HG02763 (cell line): ENCODE data around the gene AKIRIN1.
"Not testable (repeated sequence)": the region's sequence is repeated elsewhere in the genome, so short reads cannot be mapped to it uniquely, and the experiment has no call there.

Source experiments
- ATAC-seq: cut with Tn5 transposase; IDR thresholded peaks from one replicate; pipeline ENCODE4 v1.9.1; 2021; ENCODE audit warnings: mild to moderate bottlenecking, moderate library complexity; ENCODE audit not compliant: unreplicated experiment

The AKIRIN1 gene

DNA sequence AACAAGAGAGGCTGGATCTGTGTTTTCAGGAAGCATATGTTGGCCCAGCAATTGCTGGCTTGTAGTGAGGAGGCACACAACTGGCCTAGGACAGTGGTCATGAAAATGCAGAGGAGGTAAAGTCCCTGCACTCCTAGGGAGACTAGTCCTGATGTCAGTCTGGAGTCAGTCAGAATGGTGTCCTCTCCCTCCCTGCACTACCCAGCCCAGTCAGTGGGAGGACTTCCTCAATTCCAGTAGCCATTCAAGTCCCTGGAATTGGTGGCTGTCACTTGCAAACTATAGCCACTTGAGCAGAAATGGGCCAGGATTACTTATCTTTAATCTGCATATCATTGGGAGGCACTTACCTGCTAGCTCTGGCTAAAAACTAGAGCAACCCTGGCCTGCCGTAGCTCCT, 53.7 kb downstream of the AKIRIN1 start:
- no peak for ATAC-seq

DNA sequence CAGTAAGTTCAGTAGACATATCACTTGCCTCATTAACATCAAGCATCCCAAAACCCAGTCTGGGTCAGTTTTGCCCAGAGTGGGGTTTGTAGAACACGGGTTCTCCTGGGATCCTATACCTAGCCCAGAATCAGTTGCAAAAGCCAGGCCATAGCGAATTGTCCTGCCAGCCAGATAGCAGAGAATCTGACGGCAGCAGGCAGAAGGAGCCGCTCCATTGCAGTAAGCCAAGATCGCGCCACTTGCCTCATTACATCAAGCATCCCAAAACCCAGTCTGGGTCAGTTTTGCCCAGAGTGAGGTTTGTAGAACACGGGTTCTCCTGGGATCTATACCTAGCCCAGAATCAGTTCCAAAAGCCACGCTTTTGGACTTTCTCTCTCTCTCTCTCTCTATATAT, 54.2 kb downstream of the AKIRIN1 start:
- ATAC-seq: no peak

DNA sequence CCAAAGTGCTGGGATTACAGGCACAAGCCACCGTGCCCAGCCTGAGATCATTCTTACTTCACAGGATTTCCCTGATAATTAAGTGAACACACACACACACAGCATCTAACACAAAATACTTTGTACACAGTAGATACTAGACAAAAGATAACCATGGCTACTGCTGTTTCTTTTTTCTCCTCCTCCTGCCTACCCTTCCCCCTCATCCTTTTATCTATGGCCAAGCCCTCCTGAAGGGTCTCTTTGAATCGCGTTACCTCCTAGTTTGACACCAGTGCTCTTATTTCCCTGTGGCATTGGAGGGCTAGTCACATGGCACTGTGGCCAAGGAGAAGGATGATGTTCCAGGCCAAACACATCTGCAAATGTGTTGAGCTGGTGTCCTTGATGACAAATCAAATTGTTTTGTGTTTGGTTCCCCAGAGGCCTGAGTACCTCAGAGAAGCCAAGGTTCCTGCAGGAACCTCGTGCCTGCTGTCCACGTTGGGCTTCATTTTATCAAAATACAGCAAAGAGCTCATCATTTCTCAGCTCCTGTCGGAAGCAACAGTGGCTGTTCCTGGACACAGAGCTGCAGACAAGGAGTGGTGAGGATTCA, 55.6 kb downstream of the AKIRIN1 start:
- no peak for ATAC-seq

DNA sequence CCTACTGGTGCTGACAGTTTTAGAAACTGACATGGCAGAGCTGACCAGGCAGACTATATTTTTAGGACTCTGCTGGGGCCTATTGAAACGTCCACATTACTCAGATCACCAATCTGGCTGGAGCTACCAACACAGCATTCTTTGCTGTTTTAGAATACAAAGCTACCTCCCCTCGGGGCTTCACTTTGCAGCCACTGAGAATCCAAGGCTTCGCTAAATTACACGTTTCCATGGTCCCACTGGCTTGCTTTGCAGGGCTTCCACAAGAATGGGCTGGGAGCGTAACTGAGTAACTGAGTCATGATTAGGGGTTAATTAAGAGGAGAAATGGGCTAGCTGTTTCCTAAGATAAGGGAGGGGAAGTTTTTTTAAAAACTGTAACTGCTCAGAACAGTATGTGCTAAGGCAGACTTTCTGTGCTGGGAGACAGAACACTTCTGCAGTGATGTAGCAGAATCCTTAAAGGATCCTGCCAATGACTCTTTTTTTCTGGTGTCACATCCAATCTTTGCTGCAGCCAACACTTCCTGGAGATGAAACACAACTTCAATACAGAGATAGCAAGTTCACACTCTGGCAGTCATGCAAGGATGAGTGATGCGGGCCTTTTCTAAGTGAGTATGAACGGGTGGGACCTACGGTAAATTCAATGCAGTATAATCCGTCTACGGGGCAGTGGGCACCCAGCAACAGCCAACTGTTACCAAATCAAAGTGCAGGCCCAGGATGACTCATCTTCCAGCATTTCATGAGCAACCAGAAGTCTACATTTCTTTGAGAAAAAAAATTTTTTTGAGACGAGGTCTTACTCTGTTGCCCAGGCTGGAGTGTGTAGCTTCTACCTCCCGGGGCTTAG, 56.5 kb downstream of the AKIRIN1 start:
- ATAC-seq: no peak

DNA sequence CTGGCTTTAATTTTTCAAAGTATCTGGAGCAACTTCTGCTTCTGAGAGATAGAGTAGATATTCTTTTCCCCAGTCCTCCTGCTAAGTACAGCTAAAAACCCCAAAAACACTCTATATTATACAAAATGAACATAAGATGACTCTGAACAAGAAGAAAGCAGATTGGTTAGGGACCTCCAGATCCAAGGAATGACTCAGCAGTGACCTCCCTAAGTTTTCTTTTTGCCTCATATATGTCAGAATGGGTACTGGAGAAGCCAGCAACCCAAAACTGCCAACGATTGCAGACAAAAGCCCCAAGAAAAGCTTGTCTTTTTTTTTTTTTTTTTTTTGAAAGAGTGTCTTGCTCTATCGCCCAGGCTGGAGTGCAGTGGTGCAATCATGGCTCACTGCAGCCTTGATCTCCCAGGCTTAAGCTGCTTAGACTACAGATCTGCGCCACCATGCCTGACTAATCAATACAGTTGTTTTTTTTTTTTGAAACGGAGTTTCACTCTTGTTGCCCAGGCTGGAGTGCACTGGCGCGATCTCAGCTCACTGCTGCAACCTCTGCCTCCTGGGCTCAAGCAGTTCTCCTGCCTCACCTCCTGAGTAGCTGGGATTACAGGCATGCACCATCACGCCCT, 57.8 kb downstream of the AKIRIN1 start:
- no peak for ATAC-seq

DNA sequence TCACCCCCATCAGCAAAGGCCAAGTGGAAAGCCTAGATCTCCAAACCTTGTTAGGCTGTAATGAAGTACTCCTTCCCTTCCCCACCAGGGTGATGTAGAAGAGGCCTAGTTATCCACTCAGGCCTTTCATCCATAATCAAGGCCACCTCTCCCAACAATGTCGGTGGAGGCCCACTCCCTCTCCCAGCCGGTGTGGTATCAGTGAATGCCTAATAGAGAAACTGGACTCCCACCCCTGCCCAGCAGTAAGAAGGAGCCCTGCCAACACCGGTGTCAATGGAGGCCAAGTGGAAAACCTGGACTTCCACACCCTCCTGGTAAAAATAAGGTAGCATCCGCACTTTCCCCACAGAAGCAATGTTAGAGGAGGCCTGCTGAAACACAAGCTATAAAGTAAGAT, 58.9 kb downstream of the AKIRIN1 start:
- ATAC-seq: no peak

DNA sequence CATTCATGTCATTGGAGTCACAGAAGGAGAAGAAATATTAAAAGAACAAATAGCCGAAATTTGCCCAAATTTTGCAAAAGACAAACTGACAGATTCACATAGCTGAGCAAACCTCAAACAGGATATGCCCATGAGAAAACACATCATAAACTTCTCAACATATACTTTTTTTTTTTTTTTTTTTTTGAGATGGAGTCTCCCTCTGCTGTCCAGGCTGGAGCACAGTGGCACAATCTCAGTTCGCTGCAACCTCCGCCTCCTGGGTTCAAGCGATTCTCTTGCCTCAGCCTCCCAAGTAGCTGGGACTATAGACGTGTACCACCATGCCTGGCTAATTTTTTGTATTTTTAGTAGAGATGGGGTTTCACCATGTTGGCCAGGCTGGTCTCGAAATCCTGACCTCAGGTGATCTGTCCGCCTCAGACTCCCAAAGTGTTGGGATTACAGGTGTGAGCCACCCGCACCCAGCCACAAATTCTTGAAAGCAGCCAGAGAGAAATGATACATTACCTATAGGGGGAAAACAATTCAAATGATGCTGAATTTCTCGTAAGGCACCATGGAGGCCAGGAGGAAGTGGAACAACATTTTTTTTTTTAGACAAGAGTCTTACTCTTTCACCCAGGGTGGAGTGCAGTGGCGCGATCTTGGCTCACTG, 60.2 kb downstream of the AKIRIN1 start:
- not testable (repeated sequence) for ATAC-seq

DNA sequence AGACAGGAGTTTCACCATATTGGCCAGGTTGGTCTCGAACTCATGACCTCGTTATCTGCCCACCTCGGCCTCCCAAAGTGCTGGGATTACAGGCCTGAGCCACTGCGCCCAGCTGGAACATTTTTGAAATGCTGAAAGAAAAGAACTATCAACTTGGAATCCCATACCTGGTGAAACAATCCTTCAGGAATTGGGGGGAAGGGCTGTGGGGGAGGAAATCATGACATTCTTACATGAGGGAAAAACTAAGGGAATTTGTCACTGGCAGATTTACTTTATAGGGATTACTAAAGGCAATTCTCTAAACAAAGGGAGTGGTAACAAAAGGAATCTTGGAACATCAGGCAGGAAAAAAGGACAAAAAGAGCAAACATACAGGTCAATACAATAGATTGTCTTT, 60.9 kb downstream of the AKIRIN1 start:
- no peak for ATAC-seq

DNA sequence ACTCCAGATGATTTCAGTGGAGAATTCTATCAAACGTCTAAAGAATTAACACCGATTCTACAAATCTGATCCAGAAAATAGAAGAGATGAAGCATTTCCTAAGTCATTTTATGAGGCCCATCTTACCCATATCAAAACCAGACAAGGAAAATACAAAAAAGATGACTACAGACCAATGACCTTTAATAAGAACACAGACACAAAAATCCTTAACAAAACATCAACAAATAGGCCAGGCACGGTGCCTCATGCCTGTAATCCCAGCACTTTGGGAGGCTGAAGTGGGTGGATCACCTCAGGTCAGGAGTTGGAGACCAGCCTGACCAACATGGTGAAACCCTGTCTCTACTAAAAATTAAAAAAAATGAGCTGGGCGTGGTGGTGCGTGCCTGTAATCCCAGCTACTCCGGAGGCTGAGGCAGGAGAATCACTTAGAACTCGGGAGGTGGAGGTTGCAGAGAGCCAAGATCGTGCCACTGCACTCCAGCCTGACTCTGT, 64.2 kb downstream of the AKIRIN1 start:
- not testable (repeated sequence) for ATAC-seq
